K562 (cell line): Measurements from ENCODE around the gene HSF5. TPM values are rescaled to one million over a fixed set of nuclear protein-coding genes. Genes with fewer than 3 reads are reported as not detected.

ENCODE experiments used
- ARID2 ChIP-seq: fragments of 450-650 bp; IDR thresholded peaks from 2 replicates; pipeline ENCODE4 v1.6.1; 2017; ENCODE audit warnings: antibody characterized with exemption, mild to moderate bottlenecking
- EHMT2 ChIP-seq: fragments of 450-650 bp; IDR thresholded peaks from 2 replicates; pipeline ENCODE4 v1.6.1; 2018; ENCODE audit warnings: antibody characterized with exemption
- ELK3 ChIP-seq: fragments of 450-650 bp; formaldehyde crosslinking; IDR thresholded peaks from 2 replicates; pipeline ENCODE4 v1.4.0; 2020; ENCODE audit warnings: mild to moderate bottlenecking
- FIP1L1 ChIP-seq: fragments of 200-400 bp; formaldehyde crosslinking; IDR thresholded peaks from 2 replicates; pipeline ENCODE4 v1.6.1; 2018; ENCODE audit warnings: mild to moderate bottlenecking, low read depth, low read length; ENCODE audit not compliant: poor library complexity, severe bottlenecking
- FOXM1 ChIP-seq, 2 experiments: fragments of 450-650 bp in 1 of 2; sonication (generic) in 1 of 2; formaldehyde crosslinking in 1 of 2; IDR thresholded peaks; 2 replicates each; pipeline versions ENCODE4 v1.6.1 to v1.9.0; 2017 to 2022; ENCODE audit warnings: low read depth in 2 of 2, mild to moderate bottlenecking in 2 of 2, missing genetic modification reagents in 1 of 2, moderate library complexity in 1 of 2
- GTF2E2 ChIP-seq: fragments of 200-800 bp; sonication (Bioruptor generic); IDR thresholded peaks from 2 replicates; pipeline ENCODE4 v1.6.1; 2016; ENCODE audit warnings: missing genetic modification characterization, missing compliant biosample characterization
- HEY1 ChIP-seq: fragments of 250-450 bp; sonication (Bioruptor Pico); IDR thresholded peaks from 2 replicates; pipeline ENCODE4 v1.5.0; 2020; ENCODE audit warnings: mild to moderate bottlenecking, moderate library complexity, borderline replicate concordance
- NFRKB ChIP-seq: fragments of 450-650 bp; IDR thresholded peaks from 2 replicates; pipeline ENCODE4 v1.6.1; 2016; ENCODE audit warnings: low read depth
- NONO ChIP-seq, 2 experiments: fragments of 200-400 bp in 1 of 2; fragments of 450-650 bp in 1 of 2; formaldehyde crosslinking in 1 of 2; IDR thresholded peaks; 2 replicates each; pipeline ENCODE4 v1.6.1; 2017; ENCODE audit warnings: low read depth in 2 of 2, mild to moderate bottlenecking in 2 of 2, moderate library complexity in 2 of 2, low read length in 1 of 2
- NR2C2 ChIP-seq, 2 experiments: fragments of 200-800 bp in 1 of 2; sonication (Bioruptor generic) in 1 of 2; sonication (generic) in 1 of 2; formaldehyde crosslinking in 1 of 2; IDR thresholded peaks; 2 replicates each; pipeline versions ENCODE4 v1.6.1 to v1.8.0; 2016 to 2022; ENCODE audit warnings: mild to moderate bottlenecking in 1 of 2, missing compliant biosample characterization in 1 of 2, missing genetic modification characterization in 1 of 2, missing genetic modification reagents in 1 of 2
- PREB ChIP-seq: sonication (generic); formaldehyde crosslinking; IDR thresholded peaks from 2 replicates; pipeline ENCODE4 v1.8.1; 2023; ENCODE audit warnings: mild to moderate bottlenecking, missing genetic modification reagents
- RHOXF2B ChIP-seq: fragments of 250-450 bp; sonication (Bioruptor Pico); conservative IDR thresholded peaks from 2 replicates; pipeline ENCODE4 v1.5.1; 2021
- SMARCC2 ChIP-seq: fragments of 450-650 bp; IDR thresholded peaks from 2 replicates; pipeline ENCODE4 v1.6.1; 2017; ENCODE audit warnings: antibody characterized with exemption, moderate library complexity, mild to moderate bottlenecking, low read depth
- SPI1 ChIP-seq: IDR thresholded peaks from 2 replicates; pipeline ENCODE4 v1.6.1; 2011; ENCODE audit warnings: low read depth, low read length, control low read depth, borderline replicate concordance
- TCF3 ChIP-seq: sonication (generic); formaldehyde crosslinking; IDR thresholded peaks from 2 replicates; pipeline ENCODE4 v1.4.0; 2020; ENCODE audit warnings: mild to moderate bottlenecking, missing genetic modification reagents
- THRB ChIP-seq: fragments of 450-650 bp; formaldehyde crosslinking; conservative IDR thresholded peaks from 2 replicates; pipeline ENCODE4 v1.4.0; 2022; ENCODE audit warnings: mild to moderate bottlenecking, missing genetic modification characterization
- TSC22D4 ChIP-seq: fragments of 450-650 bp; IDR thresholded peaks from 2 replicates; pipeline ENCODE4 v1.6.1; 2016; ENCODE audit warnings: missing genetic modification characterization, missing biosample characterization, control low read depth
- XRCC4 ChIP-seq: IDR thresholded peaks from one replicate; pipeline ENCODE4 v1.6.1; 2011; ENCODE audit not compliant: insufficient read depth, insufficient read length; ENCODE audit errors: extremely low read depth
- ZFP30 ChIP-seq: fragments of 250-450 bp; sonication (Bioruptor Pico); IDR thresholded peaks from 2 replicates; pipeline ENCODE4 v1.8.0; 2022; ENCODE audit warnings: moderate library complexity, mild to moderate bottlenecking, inconsistent platforms, borderline replicate concordance
- ZNF311 ChIP-seq: fragments of 250-450 bp; sonication (Bioruptor Pico); IDR thresholded peaks from 2 replicates; pipeline ENCODE4 v1.4.0; 2020; ENCODE audit warnings: mild to moderate bottlenecking, moderate library complexity
- polyA plus RNA-seq, 8 experiments: library from polyadenylated mRNA; depleted of rRNA in 4 of 8; stranded (reverse) in 5 of 8; unstranded in 3 of 8; fragments of >200 nt; fragmentation: Nextera tagmentation in 2 of 8; fragmentation: Illumina TruSeq in 1 of 8; extraction: Ambion mirVana in 2 of 8; extraction: Trizol in 1 of 8; gene quantifications; 2 replicates each; pipeline versions ENCODE4 v1.2.1 to v1.2.3, GENCODE V29; 2011 to 2014; ENCODE audit warnings: inconsistent platforms in 1 of 8, missing spikeins in 1 of 8
- total RNA-seq, 7 experiments: library from RNA; depleted of rRNA in 6 of 7; stranded (reverse); fragments of >200 nt in 6 of 7; fragmentation: Illumina TruSeq in 2 of 7; extraction: Trizol in 2 of 7; gene quantifications; 2 replicates each; pipeline versions ENCODE4 v1.2.1 to v1.2.3, GENCODE V29; 2011 to 2021; ENCODE audit warnings: low replicate concordance in 1 of 7
- TF ChIP-seq, protein P1 (sequence below): fragments of 250-450 bp; sonication (Bioruptor Pico); IDR thresholded peaks from 2 replicates; pipeline ENCODE4 v1.8.0; 2022; ENCODE audit warnings: moderate library complexity, mild to moderate bottlenecking, inconsistent platforms
- TF ChIP-seq, protein P2 (sequence below): fragments of 450-650 bp; IDR thresholded peaks from 2 replicates; pipeline ENCODE4 v1.6.1; 2016; ENCODE audit warnings: low read depth, mild to moderate bottlenecking, moderate library complexity

The HSF5 gene
- total and polyA plus RNA-seq, 9 of the 15 experiments (the other 6 are each of a cell fraction or from before 2014, with no cell fraction given) = 0.04 TPM; not detected in 8

- TF ChIP-seq, protein P1, sequence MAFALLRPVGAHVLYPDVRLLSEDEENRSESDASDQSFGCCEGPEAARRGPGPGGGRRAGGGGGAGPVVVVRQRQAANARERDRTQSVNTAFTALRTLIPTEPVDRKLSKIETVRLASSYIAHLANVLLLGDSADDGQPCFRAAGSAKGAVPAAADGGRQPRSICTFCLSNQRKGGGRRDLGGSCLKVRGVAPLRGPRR (CRISPR knock-in tag) = no peak
- TF ChIP-seq EHMT2 = no peak
- no peak for TF ChIP-seq THRB (CRISPR knock-in tag)
- TF ChIP-seq TCF3 (CRISPR knock-in tag) = no peak
- no peak for TF ChIP-seq XRCC4
- TF ChIP-seq HEY1 (CRISPR knock-in tag) = no peak
- no peak for TF ChIP-seq ELK3 (CRISPR knock-in tag)
- no peak for TF ChIP-seq FIP1L1
- no peak for TF ChIP-seq GTF2E2 (tag)
- TF ChIP-seq NONO (IDR thresholded peaks at IDR 0.05; ENCODE audit: low read depth in 2 of 2, low read length in 1 of 2) = no peak
- TF ChIP-seq RHOXF2B = no peak
- TF ChIP-seq ZNF311 (CRISPR knock-in tag) = no peak
- no peak; the same call in 1 of the 2 replicates for TF ChIP-seq NFRKB
- TF ChIP-seq ZFP30 (CRISPR knock-in tag) = no peak
- TF ChIP-seq SMARCC2 = no peak
- no peak for TF ChIP-seq NR2C2 (CRISPR knock-in tag; IDR thresholded peaks at IDR 0.05)
- TF ChIP-seq NR2C2 (tag; IDR thresholded peaks at IDR 0.05) = peak; percentile 57
- no peak for TF ChIP-seq FOXM1 (IDR thresholded peaks at IDR 0.05; ENCODE audit: low read depth)
- no peak for TF ChIP-seq FOXM1 (CRISPR knock-in tag; IDR thresholded peaks at IDR 0.05; ENCODE audit: low read depth)
- no peak for TF ChIP-seq PREB (CRISPR knock-in tag)
- TF ChIP-seq ARID2 = no peak
- no peak for TF ChIP-seq SPI1
- TF ChIP-seq, protein P2, sequence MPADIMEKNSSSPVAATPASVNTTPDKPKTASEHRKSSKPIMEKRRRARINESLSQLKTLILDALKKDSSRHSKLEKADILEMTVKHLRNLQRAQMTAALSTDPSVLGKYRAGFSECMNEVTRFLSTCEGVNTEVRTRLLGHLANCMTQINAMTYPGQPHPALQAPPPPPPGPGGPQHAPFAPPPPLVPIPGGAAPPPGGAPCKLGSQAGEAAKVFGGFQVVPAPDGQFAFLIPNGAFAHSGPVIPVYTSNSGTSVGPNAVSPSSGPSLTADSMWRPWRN = no peak
- TF ChIP-seq TSC22D4 = no peak
Observed at GRCh38 chr17:58379511-58379824, 108.7 kb downstream of the HSF5 start (continued).
